Right ventricle myocardium inferior (tissue), 1 donor: Measurements from ENCODE around the gene FOXN4. TPM values are rescaled to one million over a fixed set of nuclear protein-coding genes. Genes with fewer than 3 reads are reported as not detected.

ENCODE experiments used
- ATAC-seq: fragments of 200-7000 bp; cut with Tn5 transposase; one replicate; pipeline ENCODE4 v1.9.1; 2020; ENCODE audit warnings: mild to moderate bottlenecking, moderate library complexity
- DNase-seq: peaks from one replicate; pipeline ENCODE4 v3.0.0; 2021; ENCODE audit errors: missing footprints
- intact Hi-C: fragments of 100-400 bp; cut with DNase I; formaldehyde crosslinking; loops from one replicate; pipeline ENCODE4 v1.11.0; 2022
- total RNA-seq: library from RNA; stranded (reverse); fragmentation: NEBNext Ultra II Directional; extraction: Animal tissue kit (Norgen Biotek cat#: 25700); gene quantifications from one replicate; pipeline ENCODE4 v1.2.1, GENCODE V29; 2021
- donor health status: DM: no; HTN: yes; CAD: no; lungs with severe emphysema.

FOXN4 gene
- total RNA-seq, 1 donor from 2014 or later = not detected

- DNase-seq (no peak), ATAC-seq (no peak)
- intact Hi-C loops = no loop called here
These were observed 65.0 kb downstream of the FOXN4 start for GRCh38 chr12:109244073-109244472.

GRCh38 chr12:109241936-109242335, 67.1 kb downstream of the FOXN4 start:
- intact Hi-C loops = no loop called here

DNA sequence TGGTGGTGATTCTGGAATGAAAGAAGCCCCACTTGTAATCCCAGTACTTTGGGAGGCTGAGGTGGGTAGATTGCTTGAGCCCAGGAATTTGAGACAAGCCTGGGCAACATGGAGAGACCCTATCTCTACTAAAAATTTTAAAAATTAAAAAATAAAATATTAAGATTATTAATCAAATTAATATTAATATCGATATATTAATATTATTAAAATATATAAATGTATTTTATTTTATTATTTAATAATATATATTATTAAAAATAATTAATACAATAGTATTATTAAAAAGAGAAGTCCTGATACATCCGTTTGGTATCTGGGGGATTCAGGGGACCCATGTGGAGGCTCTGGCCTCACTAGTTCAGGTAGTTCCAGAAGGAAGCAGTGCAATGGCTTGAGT, 68.7 kb downstream of the FOXN4 start:
- ATAC-seq (no peak), DNase-seq (no peak)
- intact Hi-C loops = no loop called here

More at GRCh38 chr12:109241936-109242335, 67.1 kb downstream of the FOXN4 start:
- ATAC-seq (no peak), DNase-seq (no peak)

- intact Hi-C loops = no loop called here
- DNase-seq (no peak), ATAC-seq (no peak)
These were observed 69.4 kb downstream of the FOXN4 start for GRCh38 chr12:109239691-109240090.

GRCh38 chr12:109239179-109239578, 69.9 kb downstream of the FOXN4 start:
- ATAC-seq = no peak
- intact Hi-C loops = no loop called here
- no peak for DNase-seq

DNA sequence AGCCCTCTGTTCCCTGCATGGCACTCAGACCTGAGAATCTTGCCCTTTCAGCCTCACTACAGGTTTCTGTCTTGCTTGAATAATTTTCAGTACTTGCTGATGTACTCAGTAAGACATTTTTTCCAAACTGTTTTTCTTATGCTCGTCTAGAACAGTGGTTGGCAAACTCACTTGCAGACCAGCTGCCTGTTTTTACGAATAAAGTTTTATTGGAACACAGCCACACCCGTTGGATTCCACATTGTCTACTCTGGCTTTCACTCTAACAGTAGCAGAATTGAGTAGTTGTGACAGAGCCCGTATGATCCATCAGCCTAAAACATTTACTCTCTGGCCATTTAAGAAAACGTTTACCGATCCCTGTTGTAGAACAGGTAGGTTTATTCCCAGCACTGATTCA, 72.8 kb downstream of the FOXN4 start:
- no peak for ATAC-seq
- intact Hi-C loops = no loop called here

DNA sequence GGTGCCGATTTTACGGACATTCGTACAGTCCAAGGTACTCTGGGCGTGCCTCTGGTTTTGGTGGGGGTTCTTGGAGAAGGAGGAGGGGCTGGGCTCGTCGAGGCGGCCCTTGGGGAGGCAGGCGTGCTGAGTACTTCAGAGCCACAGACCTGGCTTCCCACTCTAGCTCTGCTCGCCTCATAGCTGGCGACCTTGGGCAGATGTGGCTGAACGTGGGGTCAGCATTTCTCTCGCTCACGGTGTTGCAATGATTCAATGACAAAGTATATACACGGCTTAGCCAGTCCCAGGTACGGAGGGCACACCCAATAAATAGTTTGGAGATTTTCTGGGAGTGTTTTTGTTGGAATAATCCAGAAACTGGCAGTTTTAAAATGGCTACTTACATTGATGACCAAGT, 75.1 kb downstream of the FOXN4 start:
- no peak for DNase-seq
- intact Hi-C loops = no loop called here
- no peak for ATAC-seq

More for the DNA sequence above, 72.8 kb downstream of the FOXN4 start:
- DNase-seq = no peak

DNA sequence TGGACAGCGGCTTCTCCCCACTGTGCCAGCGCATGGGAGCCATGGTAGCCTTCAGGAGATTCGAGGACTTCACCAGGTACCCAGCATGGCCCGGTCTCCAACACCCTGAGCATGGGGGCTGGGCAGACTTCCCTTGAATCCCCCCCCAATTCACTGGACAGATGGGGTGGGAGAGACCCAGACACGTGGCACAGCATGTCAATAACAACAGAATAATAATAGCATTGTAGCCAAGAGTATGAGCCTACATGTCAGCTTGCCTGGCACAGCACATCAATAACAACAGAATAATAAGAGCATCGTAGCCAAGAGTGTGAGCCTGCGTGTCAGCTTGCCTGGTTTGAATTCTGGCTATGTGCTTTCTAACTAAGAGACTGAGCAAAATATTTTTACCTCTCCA, 76.4 kb downstream of the FOXN4 start:
- ATAC-seq (no peak), DNase-seq (no peak)
- intact Hi-C loops = no loop called here

DNA sequence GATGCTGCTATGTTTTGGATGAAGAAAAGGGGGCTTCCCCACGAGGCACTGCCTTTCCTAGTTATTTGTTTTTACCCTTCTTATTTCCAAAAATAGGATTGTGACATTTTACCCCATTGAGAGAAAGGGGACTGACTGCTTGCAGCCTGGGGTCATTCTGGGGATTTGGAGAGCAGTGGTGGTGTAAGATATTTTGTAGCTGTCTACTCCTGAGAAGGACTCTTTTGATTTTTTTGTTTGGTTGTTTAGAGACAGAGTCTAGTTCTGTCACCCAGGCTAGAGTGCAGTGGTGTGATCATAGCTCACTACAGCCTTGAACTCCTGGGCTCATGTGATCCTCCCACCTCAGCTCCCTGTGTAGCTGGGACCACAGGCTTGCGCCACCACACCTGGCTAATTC, 78.9 kb downstream of the FOXN4 start:
- DNase-seq (no peak), ATAC-seq (no peak)
- intact Hi-C loops = no loop called here

GRCh38 chr12:109228664-109229063, 80.4 kb downstream of the FOXN4 start:
- no peak for ATAC-seq
- intact Hi-C loops = no loop called here

More at GRCh38 chr12:109228664-109229063, 80.4 kb downstream of the FOXN4 start:
- no peak for DNase-seq

Other genes with a start within 250 kb of the FOXN4 start
- 7.7 TPM for gene ALKBH2, start 215.8 kb downstream of the FOXN4 start, total RNA-seq
- 26.9 TPM for gene UNG, start 211.7 kb downstream of the FOXN4 start, total RNA-seq
- gene ACACB, start 192.7 kb downstream of the FOXN4 start, total RNA-seq = 150 TPM
- gene MYO1H, start 38.6 kb upstream of the FOXN4 start, total RNA-seq = 0.16 TPM
- 32.2 TPM for gene KCTD10, start 168.0 kb upstream of the FOXN4 start, total RNA-seq
- gene UBE3B, start 168.3 kb upstream of the FOXN4 start, total RNA-seq = 56.1 TPM